HUES6 (cell line): ENCODE data around the gene SLC22A23.
A peak's percentile ranks its signal among the peaks of the same experiment; 100 is the strongest.

Experiments used
- H3K27ac ChIP-seq: 2 replicates; pipeline ENCODE4 v1.7.0; 2013; ENCODE audit warnings: low read depth, mild to moderate bottlenecking, low read length, inconsistent platforms
- H3K27me3 ChIP-seq: 2 replicates; pipeline ENCODE4 v1.6.1; 2013; ENCODE audit warnings: low read length; ENCODE audit not compliant: control insufficient read depth, insufficient read depth
- H3K36me3 ChIP-seq: 2 replicates; pipeline ENCODE4 v1.6.1; 2013; ENCODE audit warnings: low read length; ENCODE audit not compliant: control insufficient read depth, insufficient read depth
- H3K4me1 ChIP-seq: 2 replicates; pipeline ENCODE4 v1.6.1; 2013; ENCODE audit warnings: low read length; ENCODE audit not compliant: control insufficient read depth, insufficient read depth
- H3K4me3 ChIP-seq: 2 replicates; pipeline ENCODE4 v1.5.1; 2013; ENCODE audit warnings: low read depth, low read length
- H3K9ac ChIP-seq: one replicate; pipeline ENCODE4 v1.6.1; 2013; ENCODE audit warnings: mild to moderate bottlenecking, low read length
- H3K9me3 ChIP-seq: 2 replicates; pipeline ENCODE4 v1.6.1; 2013; ENCODE audit warnings: low read depth, low read length; ENCODE audit not compliant: control insufficient read depth, insufficient read depth

Gene SLC22A23

DNA sequence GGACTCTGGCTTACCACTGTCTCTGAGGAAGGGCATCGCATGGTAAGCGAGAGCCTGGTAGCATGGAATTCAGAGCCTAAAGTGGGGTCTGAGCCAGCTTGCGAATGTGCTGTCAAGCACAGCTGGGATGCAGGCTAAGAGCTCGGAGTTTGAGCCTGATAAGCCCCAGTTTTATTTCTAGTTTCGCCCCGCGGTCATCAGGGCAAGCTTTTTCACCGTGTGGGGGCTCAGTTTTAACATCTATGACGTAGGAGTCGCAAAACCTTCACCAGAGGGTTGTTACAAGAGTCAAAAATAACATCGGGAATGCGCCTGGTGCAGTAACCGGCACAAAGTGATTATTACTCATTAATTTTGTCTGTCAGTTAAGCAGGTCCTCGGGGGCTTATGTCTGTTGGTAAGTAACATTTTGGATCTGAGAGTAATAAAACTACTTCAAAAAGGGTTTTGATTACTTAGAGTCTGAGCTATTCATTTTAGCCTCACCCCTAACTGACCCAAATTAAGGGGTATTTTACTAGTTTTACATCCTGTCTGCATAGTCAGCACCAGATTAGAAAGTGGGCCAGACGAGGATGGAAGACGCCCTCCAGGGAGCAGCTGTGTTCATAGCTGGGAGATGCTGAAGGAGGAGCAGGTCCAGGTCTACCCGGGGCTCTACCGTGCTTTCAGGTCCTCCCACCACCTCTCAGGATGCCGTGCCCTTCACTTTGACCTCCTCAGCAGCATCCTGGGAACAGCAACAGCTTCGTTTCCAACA, 29.7 kb downstream of the SLC22A23 start:
- H3K9ac ChIP-seq = no peak overlapping the region
- no peaks in the 10 kb centered on the region for H3K27me3 ChIP-seq
- peaks cover 58% of the 10 kb centered on the region for H3K4me1 ChIP-seq
- H3K9me3 ChIP-seq = no peaks in the 10 kb centered on the region
- H3K4me3 ChIP-seq = no peak overlapping the region
- H3K27ac ChIP-seq = no peak overlapping the region
- no peaks in the 10 kb centered on the region; the same call in 1 of the 2 replicates for H3K36me3 ChIP-seq

DNA sequence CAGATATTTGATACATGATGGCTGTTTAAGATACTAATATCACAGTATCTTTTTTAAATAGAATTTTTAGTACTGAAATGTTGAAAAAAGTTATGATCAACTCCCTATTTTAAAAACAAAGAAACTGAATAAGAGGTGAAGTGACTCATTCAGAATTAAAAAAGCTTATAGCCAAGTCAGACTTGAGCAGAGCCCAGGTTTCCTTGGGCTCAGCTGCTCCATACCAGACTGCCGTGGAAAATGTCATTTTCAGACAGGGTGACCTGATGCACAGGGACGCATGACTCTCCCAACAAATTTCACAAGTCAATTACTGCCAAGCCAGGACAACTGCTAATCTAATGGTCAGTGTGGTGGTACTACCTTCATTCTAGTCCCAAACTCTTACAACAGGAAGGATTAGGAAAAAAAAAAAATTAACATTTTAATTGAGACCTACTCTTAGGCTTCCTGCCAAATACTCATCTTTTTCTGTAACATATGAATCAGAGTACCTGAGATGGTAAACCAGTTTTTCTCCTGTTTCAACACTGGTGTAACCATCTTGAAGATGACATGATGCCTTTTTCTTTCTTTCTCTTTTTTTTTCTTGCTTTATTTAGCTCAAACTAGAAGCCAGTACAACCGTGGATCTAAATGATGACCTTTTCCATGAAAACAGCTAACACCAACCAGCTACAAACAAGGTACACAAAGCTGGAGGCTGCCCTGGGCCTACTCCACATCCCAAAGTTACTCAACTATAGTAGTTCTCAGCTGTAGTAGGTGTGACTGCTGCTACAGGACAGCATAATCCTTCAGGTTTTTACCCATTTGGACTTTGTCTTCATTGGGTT, 30.5 kb downstream of the SLC22A23 start:
- no peaks in the 10 kb centered on the region for H3K9me3 ChIP-seq
- no peak overlapping the region for H3K27ac ChIP-seq
- H3K9ac ChIP-seq = no peak overlapping the region

DNA sequence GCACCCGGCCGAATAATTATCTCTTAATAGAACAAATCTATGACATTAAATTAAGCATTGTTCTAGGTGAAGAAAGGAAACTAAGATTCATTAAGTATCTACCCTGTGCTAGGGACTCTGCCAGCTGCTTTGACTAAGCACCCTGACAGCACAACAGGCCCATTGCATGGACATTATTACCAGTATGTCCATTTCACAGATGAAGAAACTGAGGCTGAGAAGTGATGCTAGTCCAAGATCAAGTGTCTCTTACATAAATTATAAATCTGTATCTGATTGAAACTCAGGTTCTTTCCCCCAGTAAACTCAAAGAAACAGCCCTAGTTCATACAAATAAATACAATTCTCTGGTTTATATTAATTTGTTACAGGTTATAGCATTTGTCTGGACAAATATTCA, 31.3 kb downstream of the SLC22A23 start:
- no peaks in the 10 kb centered on the region for H3K9me3 ChIP-seq
- H3K4me3 ChIP-seq = no peak overlapping the region
- H3K27me3 ChIP-seq = no peaks in the 10 kb centered on the region
- H3K27ac ChIP-seq = no peak overlapping the region
- H3K9ac ChIP-seq = no peak overlapping the region
- no peaks in the 10 kb centered on the region for H3K36me3 ChIP-seq
- H3K4me1 ChIP-seq = peaks cover 70% of the 10 kb centered on the region

More for the DNA sequence above, 30.5 kb downstream of the SLC22A23 start:
- H3K4me1 ChIP-seq = peaks cover 63% of the 10 kb centered on the region
- H3K36me3 ChIP-seq = no peaks in the 10 kb centered on the region
- H3K27me3 ChIP-seq = no peaks in the 10 kb centered on the region
- no peak overlapping the region for H3K4me3 ChIP-seq

- Histone ChIP-seq H3K36me3 (no peaks in the 10 kb centered on the region), H3K4me1 (peaks cover 81% of the 10 kb centered on the region), H3K9me3 (no peaks in the 10 kb centered on the region), H3K27me3 (no peaks in the 10 kb centered on the region), H3K27ac (peak overlapping the region; percentile 25; the same call in 1 of the 2 replicates), H3K9ac (no peak overlapping the region), H3K4me3 (peak overlapping the region; percentile 3)
Measured at GRCh38 chr6:3424185-3424927, 32.5 kb downstream of the SLC22A23 start.

DNA sequence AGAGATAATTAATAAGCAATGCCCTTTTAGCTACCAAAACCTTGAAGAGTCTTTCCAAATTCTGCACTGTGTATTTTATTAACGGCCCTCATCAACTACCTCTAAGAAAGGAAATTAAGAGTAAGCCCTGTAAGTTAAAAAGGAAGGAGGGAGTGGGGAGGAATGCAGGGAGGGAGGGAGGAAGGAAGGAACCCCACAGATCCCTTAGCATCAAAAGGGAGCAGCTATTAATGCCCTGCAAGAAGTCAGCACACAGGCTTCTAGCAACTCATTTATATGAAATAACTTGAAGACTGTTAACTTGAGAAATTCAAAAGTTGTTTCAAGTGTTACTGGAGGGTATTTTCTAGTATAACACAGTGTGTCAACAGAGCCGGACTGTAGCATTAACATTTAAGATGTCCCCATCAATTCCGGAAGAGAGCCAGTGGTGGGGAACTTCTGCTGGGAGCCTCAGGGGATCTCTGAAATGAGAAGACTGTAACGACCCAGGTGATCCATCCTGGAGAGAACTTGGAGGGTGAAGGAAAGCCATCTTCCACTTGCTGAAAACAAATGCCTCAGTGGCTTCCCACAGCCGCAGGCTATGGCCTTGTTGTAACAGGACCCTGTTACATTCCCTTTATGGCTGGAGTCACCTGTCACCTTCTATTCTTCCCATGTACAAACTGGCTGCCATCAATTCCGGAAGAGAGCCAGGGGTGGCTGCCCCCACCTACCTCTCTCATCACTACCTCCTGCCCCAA, 33.2 kb downstream of the SLC22A23 start:
- Histone ChIP-seq H3K4me1 (peaks cover 86% of the 10 kb centered on the region), H3K4me3 (peak overlapping the region; percentile 3), H3K36me3 (no peaks in the 10 kb centered on the region), H3K27me3 (no peaks in the 10 kb centered on the region), H3K9ac (no peak overlapping the region), H3K9me3 (no peaks in the 10 kb centered on the region), H3K27ac (peak overlapping the region; percentile 36; the same call in 1 of the 2 replicates)

- Histone ChIP-seq H3K4me1 (peaks cover 86% of the 10 kb centered on the region), H3K36me3 (no peaks in the 10 kb centered on the region), H3K27me3 (no peaks in the 10 kb centered on the region), H3K9ac (no peak overlapping the region), H3K9me3 (no peaks in the 10 kb centered on the region), H3K4me3 (no peak overlapping the region), H3K27ac (peak overlapping the region; percentile 36; the same call in 1 of the 2 replicates)
Measured at GRCh38 chr6:3422435-3423070, 34.3 kb downstream of the SLC22A23 start.

- Histone ChIP-seq H3K27me3 (no peaks in the 10 kb centered on the region), H3K9ac (no peak overlapping the region), H3K27ac (peak overlapping the region; percentile 22), H3K4me3 (no peak overlapping the region), H3K9me3 (no peaks in the 10 kb centered on the region), H3K4me1 (peaks cover 87% of the 10 kb centered on the region), H3K36me3 (no peaks in the 10 kb centered on the region)
Measured at GRCh38 chr6:3421791-3422434, 34.9 kb downstream of the SLC22A23 start.

DNA sequence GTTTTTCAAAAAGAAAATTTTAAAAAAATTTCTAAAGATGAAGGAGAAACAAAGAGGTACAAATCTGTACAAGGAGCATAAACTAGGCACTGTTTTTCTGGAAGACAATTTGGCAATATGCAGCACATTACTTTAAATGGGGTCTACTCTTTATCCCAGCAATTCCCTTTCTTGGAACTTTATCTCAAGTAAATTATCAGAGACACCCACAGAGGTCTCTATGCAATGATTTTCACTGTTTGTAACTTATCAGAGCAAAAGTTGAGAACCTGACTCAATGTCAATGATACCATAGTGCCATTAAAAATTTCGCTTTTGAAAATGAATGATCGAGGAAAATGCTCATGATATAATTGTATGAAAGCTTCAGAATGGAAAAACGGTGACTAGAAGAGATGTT, 35.7 kb downstream of the SLC22A23 start:
- no peaks in the 10 kb centered on the region for H3K9me3 ChIP-seq
- peaks cover 84% of the 10 kb centered on the region for H3K4me1 ChIP-seq
- H3K27me3 ChIP-seq = no peaks in the 10 kb centered on the region
- no peaks in the 10 kb centered on the region for H3K36me3 ChIP-seq
- no peak overlapping the region for H3K9ac ChIP-seq
- H3K4me3 ChIP-seq = no peak overlapping the region
- H3K27ac ChIP-seq = no peak overlapping the region; the same call in 1 of the 2 replicates

GRCh38 chr6:3419624-3420272, 37.1 kb downstream of the SLC22A23 start:
- Histone ChIP-seq H3K9ac (no peak overlapping the region), H3K9me3 (no peaks in the 10 kb centered on the region), H3K4me1 (peaks cover 89% of the 10 kb centered on the region), H3K36me3 (no peaks in the 10 kb centered on the region), H3K27me3 (no peaks in the 10 kb centered on the region), H3K27ac (no peak overlapping the region), H3K4me3 (no peak overlapping the region)
